B cell (primary cell): ENCODE data around the gene SFTPB. TPM values are rescaled to one million over a fixed set of nuclear protein-coding genes. Genes with fewer than 3 reads are reported as not detected.
"Not testable (repeated sequence)": the region's sequence is repeated elsewhere in the genome, so short reads cannot be mapped to it uniquely, and the experiment has no call there.

Experiments
- ATAC-seq: fragments of 200-7000 bp; cut with Tn5 transposase; one replicate; pipeline ENCODE4 v1.10.0; 2021; ENCODE audit warnings: low read depth, mild to moderate bottlenecking, moderate number of reproducible peaks, moderate library complexity
- CTCF ChIA-PET: fragments of 350-600 bp; sonication (Branson Sonifier 250); formaldehyde crosslinking; loops from one replicate; lab custom pipeline; 2021; ENCODE audit warnings: antibody characterized with exemption, inconsistent platforms; lab: Charles Lee
- POLR2A ChIA-PET: fragments of 350-600 bp; sonication (Branson Sonifier 250); formaldehyde crosslinking; loops from one replicate; lab custom pipeline; 2021; ENCODE audit warnings: antibody characterized with exemption; lab: Charles Lee
- DNase-seq: peaks from one replicate; pipeline ENCODE4 v3.0.0; 2013
- H2AFZ ChIP-seq: 2 replicates; pipeline ENCODE4 v1.6.1; 2012; ENCODE audit warnings: mild to moderate bottlenecking, low read depth, low read length; ENCODE audit not compliant: insufficient read depth, poor library complexity, severe bottlenecking
- H3K27ac ChIP-seq, 2 donors: 1 replicate in 1 of 2; 2 replicates in 1 of 2; pipeline ENCODE4 v1.5.1; 2012 to 2013; ENCODE audit warnings: low read length in 2 of 2, mild to moderate bottlenecking in 2 of 2, moderate library complexity in 1 of 2
- H3K27me3 ChIP-seq, 4 experiments: fragments of 200-600 bp in 1 of 4; sonication (generic) in 1 of 4; replicated peaks in 1 of 4; 1 replicate in 2 of 4; 2 replicates in 2 of 4; pipeline versions ENCODE4 v1.6.1 to v1.7.0; 2013 to 2016; ENCODE audit warnings: low read length in 3 of 4, mild to moderate bottlenecking in 2 of 4, mixed read lengths in 1 of 4, moderate library complexity in 1 of 4; ENCODE audit not compliant: insufficient read depth in 4 of 4, control insufficient read depth in 3 of 4; ENCODE audit errors: control extremely low read depth in 1 of 4
- H3K36me3 ChIP-seq, 2 experiments: replicated peaks in 1 of 2; 1 replicate in 1 of 2; 2 replicates in 1 of 2; pipeline versions ENCODE4 v1.6.1 to v1.7.1; 2013; ENCODE audit warnings: low read length in 1 of 2; ENCODE audit not compliant: insufficient read depth in 2 of 2, control insufficient read depth in 1 of 2; ENCODE audit errors: control extremely low read depth in 1 of 2, extremely low read depth in 1 of 2
- H3K4me1 ChIP-seq, 2 donors: fragments of 200-600 bp in 1 of 2; sonication (generic) in 1 of 2; 1 replicate in 1 of 2; 2 replicates in 1 of 2; pipeline versions ENCODE4 v1.5.1 to v1.6.1; 2013 to 2017; ENCODE audit warnings: low read length in 2 of 2; ENCODE audit not compliant: control insufficient read depth in 2 of 2, insufficient read depth in 2 of 2
- H3K4me2 ChIP-seq: replicated peaks from 2 replicates; pipeline ENCODE3; 2012; ENCODE audit warnings: mild to moderate bottlenecking, low read depth, low read length; ENCODE audit not compliant: poor library complexity, severe bottlenecking
- H3K4me3 ChIP-seq, 5 experiments: fragments of 200-600 bp in 1 of 5; sonication (generic) in 1 of 5; 1 replicate in 3 of 5; 2 replicates in 2 of 5; pipeline versions ENCODE4 v1.5.1 to v1.7.0; 2011 to 2016; ENCODE audit warnings: low read length in 4 of 5, mild to moderate bottlenecking in 4 of 5, low read depth in 2 of 5, control low read depth in 1 of 5, moderate library complexity in 1 of 5; ENCODE audit not compliant: insufficient read depth in 1 of 5; ENCODE audit errors: control extremely low read depth in 1 of 5, extremely low read depth in 1 of 5
- H3K79me2 ChIP-seq: fragments of 200-600 bp; sonication (generic); one replicate; pipeline ENCODE4 v1.6.0; 2016; ENCODE audit warnings: low read length; ENCODE audit not compliant: control insufficient read depth, insufficient read depth
- H3K9ac ChIP-seq: fragments of 200-600 bp; sonication (generic); 2 replicates; pipeline ENCODE4 v1.6.1; 2017; ENCODE audit warnings: mild to moderate bottlenecking, low read length, moderate library complexity
- H3K9me3 ChIP-seq, 3 donors: one replicate each; pipeline versions ENCODE4 v1.6.1 to v1.7.1; 2013; ENCODE audit warnings: low read length in 2 of 3; ENCODE audit not compliant: control insufficient read depth in 2 of 3, insufficient read depth in 1 of 3; ENCODE audit errors: control extremely low read depth in 1 of 3
- H4K20me1 ChIP-seq: 2 replicates; pipeline ENCODE4 v1.6.0; 2012; ENCODE audit warnings: mild to moderate bottlenecking, low read length; ENCODE audit not compliant: insufficient read depth, control insufficient read depth, poor library complexity, severe bottlenecking
- H3K27ac Mint-ChIP-seq: one replicate; pipeline ENCODE4 v1.8.0; 2021; ENCODE audit warnings: mixed read lengths
- H3K27me3 Mint-ChIP-seq: one replicate; pipeline ENCODE4 v1.8.0; 2021; ENCODE audit warnings: mixed read lengths
- H3K4me1 Mint-ChIP-seq: one replicate; pipeline ENCODE4 v1.8.0; 2021; ENCODE audit warnings: mixed read lengths
- H3K4me3 Mint-ChIP-seq: one replicate; pipeline ENCODE4 v1.8.0; 2021; ENCODE audit warnings: mixed read lengths
- H3K9me3 Mint-ChIP-seq: one replicate; pipeline ENCODE4 v1.8.0; 2022; ENCODE audit warnings: mixed read lengths; ENCODE audit not compliant: insufficient read depth
- EZH2 ChIP-seq: IDR thresholded peaks from 2 replicates; pipeline ENCODE4 v1.6.1; 2012; ENCODE audit warnings: borderline replicate concordance, low read depth, mild to moderate bottlenecking, moderate library complexity, low read length; ENCODE audit not compliant: insufficient read depth, poor library complexity, severe bottlenecking
- WGBS: methylation state at CpG from one replicate; pipeline ENCODE4 v1.1.5; 2013; ENCODE audit warnings: missing lambda C conversion rate; ENCODE audit not compliant: insufficient coverage; 5-methylcytosine and 5-hydroxymethylcytosine counted together
- intact Hi-C: fragments of 100-400 bp; cut with micrococcal nuclease; formaldehyde crosslinking; loops from one replicate; pipeline ENCODE4 v1.10.0; 2022
- polyA plus RNA-seq: library from polyadenylated mRNA; depleted of rRNA; stranded (reverse); fragments of >200 nt; gene quantifications from 2 replicates; pipeline ENCODE4 v1.2.3, GENCODE V29; 2012
- total RNA-seq, 2 donors: library from RNA; stranded (reverse); fragments of 120-200 nt in 1 of 2; gene quantifications; 1 replicate in 1 of 2; 2 replicates in 1 of 2; pipeline versions ENCODE4 v1.2.3 to v1.2.4, GENCODE V29; 2013 to 2022
- TF ChIP-seq, protein P1 (sequence below): fragments of 200-600 bp; IDR thresholded peaks from one replicate; pipeline ENCODE4 v1.8.0; 2022; ENCODE audit warnings: antibody characterized with exemption, mild to moderate bottlenecking

SFTPB gene
- total and polyA plus RNA-seq, 2 donors (not counting 1 experiment from before 2014, with no cell fraction given), result not detected

DNA sequence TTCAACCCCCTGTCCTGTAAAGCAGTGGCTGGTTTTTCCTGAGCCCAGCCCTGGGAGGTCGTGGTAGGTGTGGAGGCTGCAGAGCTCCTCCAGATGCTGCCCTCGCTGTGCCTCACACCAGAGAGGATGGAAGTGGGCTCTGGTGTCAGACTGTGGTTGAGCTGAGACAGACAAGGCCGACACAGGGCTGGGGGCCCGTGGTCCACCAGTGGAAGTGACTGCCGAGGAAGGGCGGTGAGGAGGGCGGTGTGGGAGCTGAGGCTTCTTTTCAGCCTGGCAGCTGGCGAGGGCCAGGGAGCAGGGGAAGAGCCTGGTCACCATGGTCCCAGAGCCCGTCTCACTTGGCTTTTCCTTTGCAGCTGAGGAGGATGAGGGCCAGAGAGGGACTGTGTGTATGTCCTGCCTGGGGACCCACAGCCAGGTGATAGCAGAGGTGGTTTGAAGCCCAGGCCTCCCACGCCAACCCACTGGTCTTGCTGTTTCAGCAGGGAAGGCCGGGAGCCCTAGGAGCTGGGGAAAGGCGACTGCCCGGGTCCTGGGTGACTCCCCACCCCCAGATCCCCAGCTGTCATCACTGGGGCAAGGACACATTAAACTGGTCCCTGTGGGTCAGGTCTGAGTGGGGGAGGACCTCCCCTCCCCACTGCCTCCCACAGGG is 8.5 kb downstream of the SFTPB start:
- intact Hi-C loops, result no loop called here
- H3K4me1 ChIP-seq, result no peaks in the 10 kb centered on the region
- no peaks in the 10 kb centered on the region for H3K9me3 ChIP-seq
- no peak for ATAC-seq
- H3K27ac ChIP-seq, result no peak overlapping the region
- 81% methylated on average over 13 of the region's 13 CpGs for WGBS
- H3K4me3 Mint-ChIP-seq, result no peak overlapping the region
- no peak overlapping the region for H3K4me2 ChIP-seq
- no peaks in the 10 kb centered on the region for H3K4me1 Mint-ChIP-seq
- no peaks in the 10 kb centered on the region for H4K20me1 ChIP-seq
- POLR2A ChIA-PET, result no interaction called here
- TF ChIP-seq, protein P1, sequence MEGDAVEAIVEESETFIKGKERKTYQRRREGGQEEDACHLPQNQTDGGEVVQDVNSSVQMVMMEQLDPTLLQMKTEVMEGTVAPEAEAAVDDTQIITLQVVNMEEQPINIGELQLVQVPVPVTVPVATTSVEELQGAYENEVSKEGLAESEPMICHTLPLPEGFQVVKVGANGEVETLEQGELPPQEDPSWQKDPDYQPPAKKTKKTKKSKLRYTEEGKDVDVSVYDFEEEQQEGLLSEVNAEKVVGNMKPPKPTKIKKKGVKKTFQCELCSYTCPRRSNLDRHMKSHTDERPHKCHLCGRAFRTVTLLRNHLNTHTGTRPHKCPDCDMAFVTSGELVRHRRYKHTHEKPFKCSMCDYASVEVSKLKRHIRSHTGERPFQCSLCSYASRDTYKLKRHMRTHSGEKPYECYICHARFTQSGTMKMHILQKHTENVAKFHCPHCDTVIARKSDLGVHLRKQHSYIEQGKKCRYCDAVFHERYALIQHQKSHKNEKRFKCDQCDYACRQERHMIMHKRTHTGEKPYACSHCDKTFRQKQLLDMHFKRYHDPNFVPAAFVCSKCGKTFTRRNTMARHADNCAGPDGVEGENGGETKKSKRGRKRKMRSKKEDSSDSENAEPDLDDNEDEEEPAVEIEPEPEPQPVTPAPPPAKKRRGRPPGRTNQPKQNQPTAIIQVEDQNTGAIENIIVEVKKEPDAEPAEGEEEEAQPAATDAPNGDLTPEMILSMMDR, result no peak
- no peak for TF ChIP-seq EZH2
- peaks cover 2 to 9% of the 10 kb centered on the region in 2 experiments for H3K36me3 ChIP-seq
- no peak for DNase-seq
- CTCF ChIA-PET, result interaction anchor here (0.6 to 1.2 kb wide), 3 partner anchors 39 to 481 kb away, joined by 3 read pairs; no protein-coding TSS in a partner anchor
- no peak overlapping the region for H3K27ac Mint-ChIP-seq
- H3K9ac ChIP-seq, result no peak overlapping the region
- no peaks in the 10 kb centered on the region for H3K79me2 ChIP-seq
- no peak overlapping the region for H3K4me3 ChIP-seq
- H3K27me3 Mint-ChIP-seq, result no peaks in the 10 kb centered on the region
- H3K27me3 ChIP-seq, result no peaks in the 10 kb centered on the region
- no peaks in the 10 kb centered on the region for H3K9me3 Mint-ChIP-seq
- H2AFZ ChIP-seq, result no peak overlapping the region

DNA sequence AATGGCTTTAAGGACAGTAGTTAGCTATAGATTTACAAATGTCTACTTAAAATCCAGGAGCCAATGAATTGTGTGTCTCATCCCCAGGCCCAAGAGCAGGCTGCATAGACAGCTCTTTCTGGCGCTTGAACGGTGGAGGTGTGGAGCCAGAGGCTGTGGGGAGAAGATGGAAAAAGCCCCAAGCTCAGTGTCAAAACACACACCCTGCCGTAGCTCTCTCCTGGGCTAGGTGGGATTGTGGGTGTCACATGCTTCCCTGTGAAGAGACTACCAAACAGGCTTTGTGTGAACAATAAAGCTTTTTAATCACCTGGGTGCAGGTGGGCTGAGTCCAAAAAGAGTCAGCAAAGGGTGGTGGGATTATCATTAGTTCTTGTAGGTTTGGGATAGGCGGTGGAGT is 10.6 kb downstream of the SFTPB start:
- H3K36me3 ChIP-seq, result peaks cover 2 to 23% of the 10 kb centered on the region in 2 experiments
- H3K79me2 ChIP-seq, H3K27me3 Mint-ChIP-seq, H3K4me2 ChIP-seq, H3K9me3 ChIP-seq, H3K9ac ChIP-seq, POLR2A ChIA-PET, H3K27ac ChIP-seq, H3K4me1 Mint-ChIP-seq, ATAC-seq, H2AFZ ChIP-seq, DNase-seq, H4K20me1 ChIP-seq, H3K4me3 ChIP-seq, H3K4me1 ChIP-seq, H3K4me3 Mint-ChIP-seq, H3K27ac Mint-ChIP-seq, H3K27me3 ChIP-seq, H3K9me3 Mint-ChIP-seq, intact Hi-C loops: not testable (repeated sequence)
- CTCF ChIA-PET, result interaction anchor here (0.7 to 2.0 kb wide), 4 partner anchors 10 to 22 kb away, joined by 3 to 10 read pairs (median 3); no protein-coding TSS in a partner anchor
- 100% methylated on average over 3 of the region's 4 CpGs for WGBS
